CD4-positive, alpha-beta T cell treated with Interferon alpha-2 for 1 hour (primary cell): Measurements from ENCODE around the gene RALGPS2.

Source experiments
- DNase-seq, 2 donors: peaks; one replicate each; pipeline ENCODE4 v3.0.0-alpha.2; 2020 to 2022

Gene RALGPS2

DNA sequence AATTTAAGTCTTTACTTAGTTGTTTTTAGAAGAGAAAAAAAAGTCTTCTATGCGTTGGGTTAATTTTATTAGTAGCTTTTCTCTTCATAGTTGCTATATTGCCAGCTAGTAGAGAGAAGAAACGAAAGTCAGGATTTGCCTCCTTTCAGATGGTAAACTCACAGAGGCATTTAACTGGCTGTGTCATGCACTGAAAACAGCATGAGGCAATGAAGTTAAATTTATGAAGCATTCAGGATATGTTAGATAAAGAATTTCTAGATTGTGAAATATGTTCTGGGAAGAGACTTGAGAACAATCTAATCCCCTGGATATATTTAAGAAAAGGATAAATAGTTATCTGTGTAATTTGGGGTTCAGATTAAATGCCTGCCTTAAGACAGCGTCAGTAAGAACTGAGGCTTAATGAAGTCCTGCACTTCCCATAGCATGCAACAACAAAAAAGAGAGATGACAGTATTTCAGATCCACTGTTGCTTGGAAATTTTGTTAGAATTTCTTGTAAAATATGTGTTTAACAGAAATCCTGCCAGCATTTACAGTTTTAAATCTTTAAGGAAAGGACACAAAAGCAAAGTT, 144.2 kb downstream of the RALGPS2 start:
- no peak for DNase-seq

DNA sequence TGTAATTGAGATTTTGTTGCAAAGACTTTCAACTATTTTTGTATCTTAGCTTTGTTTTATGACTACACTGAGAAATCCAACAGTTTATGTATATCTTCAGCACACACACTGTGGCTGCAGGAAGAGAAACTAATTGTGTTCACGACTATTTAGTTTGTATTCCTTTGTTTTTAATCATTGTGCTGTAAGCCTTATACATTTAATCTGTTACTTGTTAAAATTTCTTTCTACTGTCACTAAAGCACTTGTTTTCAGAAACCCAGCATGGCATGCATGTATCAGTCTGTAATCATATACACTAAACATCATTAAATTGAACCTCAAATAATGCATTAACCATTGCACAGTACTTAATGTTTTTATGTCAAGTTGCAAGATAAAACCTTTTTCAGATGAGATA, 145.2 kb downstream of the RALGPS2 start:
- no peak for DNase-seq

DNA sequence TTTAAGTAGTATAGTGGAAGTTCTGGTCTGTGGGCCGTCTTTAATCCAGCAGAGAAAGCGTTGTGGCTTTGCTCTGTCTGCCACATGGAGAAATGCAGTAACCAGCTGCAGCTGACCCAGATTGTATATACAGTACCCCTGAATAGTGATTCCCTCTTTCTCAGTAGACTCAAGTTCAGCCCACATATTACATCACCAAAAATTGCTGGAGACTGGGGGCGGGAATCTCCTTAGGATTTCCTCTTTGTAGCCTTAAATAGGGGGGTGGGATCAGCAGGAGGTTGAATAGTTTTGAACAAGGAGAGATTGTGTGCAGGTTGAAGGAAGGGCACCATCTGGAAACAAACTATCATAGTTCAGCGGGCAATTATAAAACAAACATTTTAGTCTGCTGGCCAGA, 145.9 kb downstream of the RALGPS2 start, which contains the start of gene ANGPTL1:
Gene ANGPTL1, minus strand, starts transcription at position 134 of the 400 bp plus-strand sequence. CDS start 5,301 bp downstream, outside the sequence.
- no peak for DNase-seq

DNA sequence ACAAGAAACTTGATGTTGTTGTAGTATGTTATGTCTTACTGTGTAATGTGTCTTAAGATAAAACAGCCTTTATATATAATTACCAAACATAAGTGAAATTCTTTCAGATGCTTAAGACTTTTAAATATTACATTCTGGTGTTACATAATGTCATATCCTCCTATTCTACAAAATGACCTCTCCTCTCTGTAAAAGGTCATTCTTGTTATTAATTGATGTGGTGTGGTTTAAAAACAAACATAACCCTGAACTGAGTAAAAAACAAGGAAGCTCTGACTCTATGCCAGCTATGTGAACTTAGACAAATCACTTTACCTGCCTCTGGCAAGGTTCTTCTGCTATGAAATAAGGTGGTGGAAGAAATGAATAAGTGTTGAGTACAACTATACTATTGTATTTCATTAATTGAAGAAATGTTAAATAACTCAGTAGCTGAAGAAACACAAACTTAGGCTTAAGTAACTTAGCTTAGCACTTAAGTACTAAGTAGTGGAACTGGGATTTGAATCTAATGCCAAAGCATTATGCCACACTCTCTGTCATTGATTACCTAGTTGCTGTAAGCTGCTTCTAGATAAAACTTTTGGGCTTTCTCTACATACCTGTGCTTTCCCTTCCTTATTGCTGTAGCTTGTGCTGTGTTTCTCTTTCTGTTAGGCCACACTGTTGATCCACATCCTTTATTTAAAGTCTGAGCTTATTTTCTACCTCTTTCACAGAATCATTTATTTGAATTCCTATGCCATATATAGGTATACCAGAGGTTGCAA, 146.7 kb downstream of the RALGPS2 start:
- no peak for DNase-seq

DNA sequence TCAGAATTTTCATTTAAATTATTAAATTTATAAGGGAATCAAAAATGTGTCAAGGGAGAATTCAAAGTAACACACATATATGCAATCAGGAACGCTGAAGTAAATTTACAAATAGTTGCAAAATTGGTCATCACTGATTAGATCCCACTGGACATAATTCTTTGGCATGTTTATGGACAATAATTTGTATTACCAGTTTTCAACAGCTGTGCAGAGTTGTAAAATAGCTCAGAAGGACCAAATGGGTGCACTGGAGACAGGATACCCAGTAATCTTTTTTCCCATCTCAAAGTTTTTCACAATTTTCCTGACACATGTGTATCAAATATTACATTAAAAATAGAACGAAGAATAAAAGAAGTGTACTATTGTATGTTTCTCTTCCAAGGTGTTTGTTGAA, 149.9 kb downstream of the RALGPS2 start:
- DNase-seq: no peak

DNA sequence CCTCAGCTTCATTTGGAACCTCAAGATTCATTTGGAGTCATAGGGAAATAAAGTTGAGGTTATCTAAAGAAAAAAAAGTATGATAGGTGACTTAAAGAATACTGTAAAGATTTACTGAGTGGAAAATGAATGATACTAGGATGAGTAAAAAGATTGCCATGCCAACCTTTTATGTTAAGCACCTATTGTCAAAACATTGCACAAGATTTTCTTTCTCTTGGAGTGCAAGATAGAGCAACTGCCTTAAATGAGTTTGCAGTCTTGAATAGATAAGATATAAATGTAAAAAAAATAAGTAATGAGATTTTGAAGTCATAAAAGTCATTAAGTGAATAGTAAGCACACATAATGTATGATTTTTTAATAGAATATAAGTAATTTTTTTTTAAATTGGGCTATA, 150.9 kb downstream of the RALGPS2 start:
- DNase-seq: no peak

DNA sequence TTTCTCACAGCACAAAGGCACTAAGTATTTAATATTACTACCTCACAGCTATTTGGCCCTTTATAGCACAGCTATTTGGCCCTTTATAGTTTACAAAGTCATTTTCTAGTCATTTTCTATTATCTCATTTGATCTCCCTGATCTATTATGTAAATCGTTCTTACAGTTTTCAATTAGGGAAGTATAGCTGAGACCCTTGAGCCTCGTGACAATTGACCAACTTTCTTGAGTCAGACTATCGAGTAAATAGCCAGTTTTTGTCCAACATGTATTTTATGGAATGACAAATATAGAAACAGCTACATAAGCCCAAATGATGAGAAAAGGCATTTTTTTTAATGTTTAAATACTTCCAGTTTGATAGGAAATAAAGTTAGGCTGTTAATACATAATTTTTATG, 152.9 kb downstream of the RALGPS2 start:
- no peak for DNase-seq

DNA sequence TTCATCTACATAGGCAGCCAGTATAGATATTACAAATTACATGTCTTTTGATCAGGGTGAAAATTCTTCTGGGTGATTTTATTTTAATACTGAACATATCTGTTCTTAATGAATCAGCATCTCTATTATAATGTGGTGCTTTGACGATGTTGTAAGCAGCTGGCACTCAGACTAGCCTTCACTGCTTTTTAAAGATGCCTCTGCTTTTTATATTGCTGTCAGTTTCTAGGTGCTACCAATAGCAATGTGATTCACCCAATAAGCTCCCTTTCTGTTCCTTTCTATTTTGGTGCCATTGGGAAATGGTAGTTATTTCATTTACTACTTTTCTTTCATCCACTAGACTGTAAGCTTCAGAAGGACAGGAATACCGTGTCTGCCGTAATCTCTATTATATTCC, 156.9 kb downstream of the RALGPS2 start:
- DNase-seq: no peak

DNA sequence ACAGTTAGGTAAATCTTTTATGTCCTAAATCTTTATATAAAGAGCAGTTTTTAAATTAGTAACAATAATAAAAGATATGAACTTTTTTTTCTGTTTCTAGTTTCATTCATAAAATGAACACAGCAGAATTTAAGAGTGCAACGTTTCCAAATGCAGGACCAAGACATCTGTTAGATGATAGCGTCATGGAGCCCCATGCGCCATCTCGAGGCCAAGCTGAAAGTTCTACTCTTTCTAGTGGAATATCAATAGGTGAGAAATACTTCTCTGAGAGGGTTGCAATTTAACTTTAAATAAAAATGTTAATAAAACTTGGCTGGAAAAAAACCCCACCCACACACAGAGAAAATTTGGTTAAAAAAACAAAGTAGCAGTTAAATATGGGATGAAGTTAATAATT, 160.8 kb downstream of the RALGPS2 start:
- no peak for DNase-seq

DNA sequence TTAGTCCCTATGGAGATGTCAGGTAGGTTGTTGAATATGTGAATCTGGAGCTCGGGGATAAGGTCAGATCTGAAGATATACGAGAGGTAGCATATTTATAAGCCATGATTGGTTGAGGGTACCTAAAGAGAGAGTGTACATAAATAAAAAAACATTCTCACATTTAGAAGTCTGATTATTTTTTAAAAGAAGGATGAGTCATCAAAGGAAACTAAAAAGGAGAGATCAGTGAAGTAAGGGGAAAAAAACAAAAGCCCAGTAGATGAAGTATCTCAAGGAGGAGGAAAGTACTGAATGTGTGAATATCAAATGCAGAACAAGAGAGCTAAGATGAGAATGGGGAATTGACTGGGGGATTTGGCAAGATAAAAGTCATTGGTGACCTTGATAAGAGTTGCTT, 161.5 kb downstream of the RALGPS2 start:
- DNase-seq: no peak

DNA sequence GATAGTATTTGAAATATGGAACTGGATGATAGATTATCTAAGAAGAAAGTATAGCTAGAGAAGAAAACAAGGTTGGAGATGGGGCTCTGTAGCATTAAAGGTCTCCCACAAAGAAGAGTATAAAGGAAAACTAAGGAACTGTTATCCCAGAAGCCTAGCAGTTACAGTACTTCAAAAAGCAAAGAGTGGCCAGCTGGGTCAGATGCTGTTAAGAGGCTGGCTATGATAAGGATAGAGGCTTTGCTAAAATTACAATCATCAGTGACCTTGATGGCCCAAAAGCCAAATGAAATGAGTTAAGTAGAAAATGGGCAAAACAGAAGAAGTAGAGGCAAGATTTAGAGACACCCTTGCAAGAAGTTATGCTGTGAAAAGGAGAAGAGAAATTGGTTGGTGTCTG, 170.9 kb downstream of the RALGPS2 start:
- DNase-seq: no peak

DNA sequence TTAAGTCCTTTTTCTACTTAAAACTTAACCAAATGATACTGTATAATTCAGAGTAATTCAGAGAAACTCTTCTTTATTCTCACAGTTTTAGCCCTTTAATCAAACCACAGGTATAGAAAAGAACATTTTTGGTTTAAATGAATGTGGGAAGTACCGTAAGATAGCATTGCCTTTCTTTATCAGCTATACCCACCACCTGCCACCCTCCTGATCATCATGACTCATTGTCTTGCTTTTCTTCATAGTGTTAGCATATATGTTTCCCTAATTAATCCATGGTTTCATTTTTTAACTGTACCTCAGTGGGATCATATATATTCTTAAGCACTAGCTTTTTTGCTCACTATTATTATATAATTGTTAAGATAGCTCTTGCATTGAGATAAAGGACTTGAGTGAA, 173.4 kb downstream of the RALGPS2 start:
- DNase-seq: no peak

DNA sequence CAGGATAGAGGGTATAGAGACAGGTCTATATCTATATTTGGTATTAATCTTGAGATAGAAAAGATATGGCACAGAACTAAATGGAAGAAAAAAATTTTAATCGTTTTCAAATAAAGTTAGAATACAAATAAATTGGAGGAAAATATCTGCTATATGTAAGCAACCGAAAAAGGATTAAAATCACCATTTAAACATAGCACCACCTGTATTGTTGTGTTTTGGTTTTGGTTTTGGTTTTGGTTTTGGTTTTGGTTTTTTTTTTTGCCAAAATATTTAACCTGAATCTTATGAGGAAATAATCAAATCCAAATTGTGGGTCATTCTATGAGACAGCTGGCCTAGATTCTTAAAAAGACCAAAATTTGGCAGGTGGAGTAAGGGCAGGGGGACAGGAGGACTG, 174.4 kb downstream of the RALGPS2 start:
- DNase-seq: no peak

DNA sequence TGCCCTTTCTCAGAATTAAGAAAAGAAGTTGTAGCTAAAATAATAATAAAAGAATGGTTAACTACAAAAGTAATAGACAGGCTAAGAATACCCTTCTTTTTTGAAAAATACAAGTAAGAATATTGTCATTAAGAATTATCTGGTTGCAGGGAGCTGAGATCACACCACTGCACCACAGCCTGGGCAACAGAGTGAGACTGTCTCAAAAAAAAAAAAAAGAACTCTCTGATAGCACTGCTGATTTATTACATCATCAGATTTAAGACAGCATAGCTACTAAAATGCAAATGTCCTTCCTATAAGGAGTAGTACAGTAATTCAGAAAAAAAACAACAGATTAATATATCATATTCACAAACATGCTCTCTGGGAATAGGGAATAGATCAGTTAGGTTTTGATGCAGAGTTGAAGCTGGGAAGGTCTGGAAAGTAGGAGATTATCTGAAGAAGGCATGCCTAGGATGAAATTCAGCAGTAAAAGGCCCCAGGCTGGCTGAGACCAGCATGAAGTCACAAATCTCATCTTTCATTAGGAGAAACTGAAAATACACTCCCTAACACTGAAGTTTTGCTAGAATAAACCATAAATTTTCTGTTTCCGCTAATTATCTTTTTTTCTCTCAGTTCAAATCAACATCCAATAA, 176.6 kb downstream of the RALGPS2 start:
- no peak for DNase-seq

DNA sequence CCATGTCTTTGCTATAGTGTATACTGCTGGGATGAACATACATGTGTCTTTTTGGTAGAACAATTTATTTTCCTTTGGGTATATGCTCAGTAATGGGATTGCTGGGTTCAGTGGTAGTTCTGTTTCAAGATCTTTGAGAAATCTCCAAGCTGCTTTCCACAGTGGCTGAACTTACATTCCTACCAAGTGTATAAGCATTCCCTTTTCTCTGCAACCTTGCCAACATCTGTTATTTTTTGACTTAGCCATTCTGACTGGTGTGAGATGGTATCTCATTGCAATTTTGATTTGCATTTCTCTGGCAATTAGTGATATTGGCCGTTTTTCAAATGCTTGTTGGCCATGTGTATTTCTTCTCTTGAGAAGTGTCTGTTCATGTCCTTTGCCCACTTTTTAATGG, 183.3 kb downstream of the RALGPS2 start:
- no peak for DNase-seq

DNA sequence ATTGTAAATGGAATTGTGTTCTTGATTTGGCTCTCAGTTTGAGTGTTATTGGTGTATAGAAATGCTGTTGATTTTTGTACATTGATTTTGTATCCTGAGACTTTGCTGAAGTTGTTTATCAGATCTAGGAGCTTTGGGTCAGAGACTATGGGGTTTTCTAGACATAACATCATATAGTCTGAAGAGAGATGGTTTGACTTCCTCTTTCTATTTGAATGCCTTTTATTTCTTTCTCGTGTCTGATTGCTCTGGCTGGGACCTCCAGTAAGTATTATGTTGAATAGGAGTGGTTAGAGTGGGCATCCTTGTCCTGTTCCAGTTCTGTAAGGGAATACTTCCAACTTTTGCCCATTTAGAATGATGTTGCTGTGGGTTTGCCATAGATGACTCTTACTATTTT, 185.0 kb downstream of the RALGPS2 start:
- DNase-seq: no peak

DNA sequence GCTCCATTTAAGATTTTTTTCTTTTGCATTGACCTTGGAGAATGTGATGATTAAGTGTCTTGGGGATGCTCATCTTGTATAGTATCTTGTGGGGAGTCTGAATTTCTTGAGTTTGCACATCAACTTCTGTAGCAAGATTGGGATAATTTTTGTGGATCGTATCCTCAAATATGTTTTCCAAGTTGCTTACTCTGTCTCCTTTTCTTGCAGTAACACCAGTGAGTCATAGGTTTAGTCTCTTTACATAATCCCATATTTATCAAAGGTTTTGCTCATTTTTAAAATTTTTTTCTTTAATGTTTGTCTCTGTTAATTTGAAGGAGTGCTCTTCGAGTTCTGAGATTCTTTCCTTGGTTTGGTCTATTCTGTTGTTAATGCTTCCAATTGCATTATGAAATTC, 187.6 kb downstream of the RALGPS2 start:
- DNase-seq: no peak

DNA sequence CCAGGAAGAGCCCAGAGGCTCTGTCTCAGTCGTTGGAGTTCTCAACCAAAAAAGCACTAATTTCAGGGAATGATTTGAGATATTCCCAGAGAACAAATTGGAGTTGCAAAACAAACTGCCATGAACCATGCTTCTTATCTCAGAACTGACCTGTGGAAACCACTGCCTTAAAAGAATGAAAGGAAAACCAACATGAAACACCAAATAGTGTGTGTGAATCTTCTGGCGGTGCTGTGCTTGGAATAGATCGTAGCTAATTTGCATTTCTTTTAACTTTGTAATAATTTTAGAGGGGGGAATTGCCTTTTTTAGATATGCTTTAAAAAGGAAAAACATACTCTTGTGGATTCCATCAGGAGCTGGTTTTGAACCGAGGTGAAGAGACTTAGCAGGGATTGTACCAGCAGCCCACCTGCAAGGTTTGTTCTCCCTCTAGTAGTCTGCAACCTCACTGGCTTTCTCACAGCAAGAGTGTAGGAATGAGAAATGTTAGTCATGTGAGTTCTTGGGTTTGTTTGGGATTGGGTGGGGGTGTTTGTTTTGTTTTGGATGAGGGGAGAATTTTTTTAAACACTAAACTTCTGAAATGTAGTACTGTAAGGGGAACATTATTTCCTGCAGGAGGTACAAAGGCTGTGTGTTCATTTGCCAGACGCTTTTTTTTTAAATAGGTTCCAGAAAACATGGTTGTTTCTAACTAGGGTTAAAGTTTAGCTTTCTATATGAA, 191.6 kb downstream of the RALGPS2 start:
- DNase-seq: no peak

DNA sequence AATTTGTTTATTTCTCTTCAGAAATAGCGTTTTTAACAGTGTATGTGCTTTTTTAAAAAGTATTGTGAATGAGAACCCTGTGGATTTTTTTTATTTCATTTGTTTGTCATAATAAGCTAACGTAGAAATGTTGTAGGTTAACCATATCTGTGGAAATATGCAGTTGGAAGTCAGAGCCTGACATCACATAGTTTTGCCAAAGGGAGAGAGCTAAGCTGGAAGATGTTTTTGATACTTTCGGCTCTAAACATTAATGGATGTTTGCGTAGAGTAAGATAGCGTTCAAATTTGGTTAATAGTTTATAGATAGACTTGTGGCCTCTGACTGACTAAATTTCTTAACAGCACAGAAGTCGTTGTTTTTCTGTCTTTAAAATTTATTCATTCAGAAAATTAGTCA, 193.3 kb downstream of the RALGPS2 start:
- DNase-seq: no peak

DNA sequence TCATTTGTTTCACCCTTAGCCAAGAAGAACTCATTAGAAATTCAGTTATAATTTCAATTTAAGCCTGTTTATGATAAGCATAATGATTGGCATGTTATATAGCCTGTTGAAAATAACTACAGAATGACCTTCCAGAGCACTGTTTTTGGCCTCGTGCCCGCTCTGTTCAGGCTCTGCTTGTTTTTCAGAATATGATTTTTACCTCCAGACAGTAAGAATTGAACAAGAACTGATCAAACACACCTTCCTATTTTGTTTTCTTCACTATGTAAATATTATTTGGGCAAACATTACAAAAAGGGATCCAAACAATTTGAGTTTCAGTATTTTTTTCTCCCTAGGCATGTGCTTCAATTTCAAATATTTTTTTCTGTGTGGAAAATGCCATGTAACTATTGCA, 193.9 kb downstream of the RALGPS2 start:
- DNase-seq: no peak

DNA sequence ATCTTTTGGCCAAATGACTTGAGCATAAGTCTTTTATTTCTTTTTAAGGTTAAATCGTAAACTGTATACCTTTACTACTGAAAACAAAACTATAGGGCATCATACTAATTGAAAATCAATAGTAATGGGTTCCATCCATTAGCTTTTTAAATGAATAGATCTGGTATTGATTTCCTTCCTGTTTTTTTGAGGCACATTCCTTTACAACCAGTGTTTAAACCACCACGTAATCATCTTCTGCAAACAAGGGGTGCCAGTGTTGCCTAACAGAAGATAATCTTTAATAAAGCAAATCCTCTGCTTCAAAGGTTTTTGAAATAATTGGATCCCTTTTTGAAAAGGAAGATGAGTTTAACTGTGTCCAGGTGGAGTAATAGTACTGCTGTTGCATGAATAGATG, 194.5 kb downstream of the RALGPS2 start:
- no peak for DNase-seq

DNA sequence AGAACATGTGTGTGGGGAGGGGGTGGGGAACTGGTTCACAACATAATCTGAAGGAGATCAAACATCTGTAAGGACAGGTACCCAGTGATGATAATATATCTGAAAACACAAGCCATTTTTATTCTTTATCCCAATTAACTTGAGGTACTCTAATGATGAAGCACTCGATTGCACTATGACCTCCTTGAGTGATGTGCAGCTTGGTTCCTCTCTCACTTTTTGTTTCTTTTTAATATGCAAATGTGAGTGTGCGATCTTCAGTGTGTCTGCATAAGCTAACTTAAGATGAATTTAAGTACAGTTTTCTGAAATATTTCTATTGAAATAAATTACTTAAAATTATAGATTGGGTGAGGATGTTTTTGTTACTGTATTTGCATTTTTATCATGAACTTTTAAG, 196.5 kb downstream of the RALGPS2 start:
- no peak for DNase-seq

DNA sequence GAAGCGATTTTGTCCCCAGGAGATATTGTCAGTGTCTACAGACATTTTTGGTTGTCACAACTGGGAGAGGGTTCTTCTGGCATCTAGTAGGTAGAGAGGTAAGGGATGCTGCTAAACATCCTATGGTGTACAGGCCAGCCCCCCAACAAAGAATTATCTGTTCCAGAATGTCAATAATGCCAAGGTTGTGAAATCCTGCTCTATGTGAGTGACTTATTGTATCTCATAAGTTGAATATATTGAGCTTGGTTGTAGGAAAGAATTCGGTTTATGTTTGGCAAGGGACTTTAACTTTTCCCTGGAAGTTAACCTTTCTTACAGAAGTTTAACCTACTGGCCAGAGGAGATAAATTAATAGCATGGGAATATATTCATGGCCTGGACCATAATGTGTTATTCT, 198.5 kb downstream of the RALGPS2 start:
- DNase-seq: no peak

DNA sequence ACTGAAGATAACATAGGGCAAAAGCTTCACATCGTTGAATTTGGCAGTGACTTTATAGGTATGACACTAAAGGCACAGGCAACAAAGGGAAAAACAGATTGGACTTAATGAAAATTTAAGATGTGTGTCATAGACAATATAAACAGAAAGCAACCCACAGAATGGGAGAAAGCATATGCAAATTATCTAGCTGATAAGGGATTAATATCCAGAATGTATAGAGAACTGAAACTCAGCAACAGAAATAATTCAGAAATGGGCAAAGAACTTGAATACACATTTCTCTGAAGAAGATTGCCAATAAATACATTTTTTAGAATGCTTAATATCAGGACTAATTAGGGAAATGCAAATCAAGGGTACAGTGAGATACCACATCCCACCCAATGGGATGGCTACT, 201.0 kb downstream of the RALGPS2 start:
- DNase-seq: no peak
